Measurements from ENCODE around the gene JADE2.
A peak's percentile ranks its signal among the peaks of the same experiment; 100 is the strongest.

The JADE2 gene

DNA sequence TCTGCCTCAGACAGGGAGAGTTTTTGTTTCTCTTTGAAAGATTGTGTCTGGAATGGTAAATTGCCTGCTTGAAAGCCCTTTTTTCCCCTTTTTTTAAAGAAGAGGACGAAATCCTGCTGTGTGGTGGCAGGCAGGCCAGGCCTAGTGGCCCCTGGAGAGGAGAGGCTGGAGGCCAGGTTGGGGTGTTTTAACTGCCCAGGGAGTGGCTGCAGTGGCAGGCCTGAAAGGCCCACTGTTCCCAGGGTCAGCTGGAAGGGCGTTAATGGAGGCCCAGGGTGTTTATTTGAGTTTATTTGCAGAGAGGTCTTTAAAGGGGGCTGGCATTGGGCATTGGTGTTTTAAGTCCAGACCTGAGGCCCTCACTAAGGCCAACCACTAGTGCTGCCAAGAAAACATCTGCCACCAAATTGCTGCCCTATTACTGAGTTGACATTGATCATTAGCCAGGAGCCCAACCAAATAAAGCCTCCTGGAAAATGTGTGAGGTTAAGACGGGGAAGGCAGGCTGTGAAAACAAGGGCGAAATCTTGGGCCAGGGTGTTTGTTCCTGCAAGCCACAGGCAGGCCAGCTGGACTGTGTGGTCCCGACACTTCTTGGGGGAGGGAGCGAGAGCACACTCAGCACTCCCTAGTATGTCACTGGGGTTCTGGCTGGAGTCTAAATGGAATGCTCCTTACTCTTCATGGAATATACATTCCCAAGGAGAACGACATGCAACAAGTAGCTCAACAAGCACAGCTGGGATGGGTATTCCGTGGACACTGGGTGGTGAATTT, 5.0 kb downstream of the JADE2 start:
- DNase-seq, result no peak

DNA sequence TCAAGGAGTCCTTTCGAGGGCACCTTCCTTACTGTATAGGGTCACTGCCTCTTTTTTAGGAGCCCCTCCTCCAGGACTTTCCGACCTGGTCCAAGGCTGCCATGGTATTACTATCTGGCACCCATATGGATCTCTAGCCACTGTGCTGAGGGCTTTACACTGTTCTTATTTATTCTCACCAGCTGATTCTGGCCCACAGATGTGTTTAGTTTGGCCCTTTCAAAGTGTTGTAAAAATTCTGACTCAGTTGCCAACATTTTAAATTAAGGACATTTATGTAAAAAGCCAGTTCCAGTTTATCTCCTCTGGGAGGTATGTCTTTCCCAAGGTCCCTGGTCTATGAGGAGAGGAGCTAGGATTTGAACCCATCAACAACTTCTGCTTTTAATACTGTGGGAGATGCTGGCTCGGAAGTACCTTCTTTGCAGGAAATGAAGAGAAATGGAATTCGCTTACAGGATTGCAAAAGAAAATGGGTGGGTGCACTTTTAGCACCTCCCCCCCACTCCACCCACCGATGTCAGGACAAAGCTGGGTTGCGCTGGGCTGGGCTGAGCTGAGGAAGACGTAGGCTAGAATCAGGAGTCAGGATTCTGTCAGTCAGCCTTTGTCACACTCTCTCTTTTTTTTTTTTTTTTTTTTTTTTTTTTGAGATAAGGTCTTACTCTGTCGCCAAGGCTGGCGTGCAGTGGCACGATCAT, 7.8 kb downstream of the JADE2 start:
- no peak for DNase-seq

DNA sequence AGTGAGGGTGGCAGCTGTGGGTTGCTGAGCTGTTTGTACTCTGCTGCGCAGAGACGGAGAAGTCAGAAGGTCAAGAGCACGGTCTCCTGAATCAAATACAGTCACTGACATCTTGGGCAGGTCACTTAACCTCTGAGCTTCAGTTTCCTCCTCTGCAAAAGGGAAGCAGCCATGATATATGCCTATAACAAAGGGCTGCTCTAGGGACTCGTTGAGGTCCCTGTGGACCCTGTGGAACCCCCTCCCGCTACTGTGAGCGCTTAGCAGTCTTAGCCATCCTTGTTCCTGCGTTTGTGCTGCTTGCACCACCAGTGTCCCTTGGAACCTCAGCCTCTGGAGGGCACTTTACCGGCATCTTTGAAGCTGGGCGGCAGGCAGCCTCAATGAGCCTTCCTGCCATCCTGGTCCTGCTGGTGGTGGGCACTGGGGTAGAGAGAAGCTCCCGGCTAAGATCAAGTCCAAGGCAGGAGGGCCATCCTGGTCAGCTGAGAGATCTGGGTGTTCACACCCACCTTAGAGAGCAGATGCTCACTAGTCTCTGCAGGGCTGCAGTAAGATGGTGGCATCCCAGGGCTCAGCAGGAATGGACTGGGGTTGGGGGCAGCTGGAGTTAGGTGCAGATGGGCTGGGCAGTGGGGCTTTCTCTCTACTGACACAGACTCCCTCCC, 8.7 kb downstream of the JADE2 start:
- no peak for DNase-seq

DNA sequence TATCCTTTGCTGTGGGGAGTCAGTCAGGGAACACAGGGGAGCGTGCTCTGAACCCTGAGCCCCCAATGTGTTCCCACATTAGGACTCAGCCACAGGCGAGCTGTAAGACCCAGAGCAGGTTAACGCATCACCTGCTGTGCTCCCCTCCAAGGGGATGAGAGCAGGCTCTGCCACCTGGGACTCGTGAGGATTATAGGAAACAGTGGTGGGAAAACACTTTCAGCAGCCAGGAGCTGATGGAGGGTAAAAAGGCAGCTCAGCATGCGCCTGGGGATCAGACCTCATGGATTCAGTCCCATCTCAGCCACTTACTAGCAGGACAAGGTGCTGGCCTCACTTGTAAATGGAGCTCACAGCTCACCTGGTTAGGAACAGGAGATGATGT, 9.2 kb downstream of the JADE2 start:
- DNase-seq, result no peak

DNA sequence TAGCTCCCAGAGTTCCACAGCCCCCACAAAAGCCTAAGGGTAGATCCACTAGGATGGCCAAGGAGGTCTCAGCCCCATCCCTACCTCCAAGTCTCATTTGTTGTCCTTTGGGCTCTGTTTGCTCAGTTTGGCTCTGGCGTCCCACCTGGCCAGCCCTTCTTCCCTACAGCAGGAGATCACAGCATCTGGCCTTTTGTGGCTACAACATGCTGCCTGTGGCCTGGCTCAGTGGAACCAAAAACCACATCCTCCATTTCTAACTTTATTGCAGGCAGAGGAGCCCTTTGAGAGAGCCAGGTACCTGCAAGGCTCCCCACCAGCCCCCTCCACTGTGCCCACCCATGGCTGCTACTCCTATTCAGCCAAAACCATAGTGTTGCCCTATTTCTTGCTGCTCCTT, 11.4 kb downstream of the JADE2 start:
- DNase-seq, result no peak

DNA sequence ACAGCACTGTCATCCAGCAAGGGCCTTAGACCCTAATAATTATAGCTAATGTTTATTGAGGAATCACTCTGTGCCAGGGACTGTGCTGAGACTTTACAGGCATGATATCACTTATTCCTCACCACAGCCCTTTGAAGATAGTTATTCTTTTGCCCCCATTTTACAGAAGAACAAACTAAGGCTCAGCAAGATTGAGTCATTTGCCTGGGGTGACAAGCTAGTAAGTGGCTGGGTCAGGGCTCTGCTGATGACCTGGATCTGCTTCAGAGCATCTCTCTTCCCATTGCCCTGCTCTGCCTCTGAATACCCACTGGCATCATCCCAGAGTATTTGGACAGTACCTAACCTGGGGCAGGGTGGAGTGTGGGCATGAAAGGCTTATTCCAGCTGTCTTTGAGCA, 11.8 kb downstream of the JADE2 start:
- no peak for DNase-seq

DNA sequence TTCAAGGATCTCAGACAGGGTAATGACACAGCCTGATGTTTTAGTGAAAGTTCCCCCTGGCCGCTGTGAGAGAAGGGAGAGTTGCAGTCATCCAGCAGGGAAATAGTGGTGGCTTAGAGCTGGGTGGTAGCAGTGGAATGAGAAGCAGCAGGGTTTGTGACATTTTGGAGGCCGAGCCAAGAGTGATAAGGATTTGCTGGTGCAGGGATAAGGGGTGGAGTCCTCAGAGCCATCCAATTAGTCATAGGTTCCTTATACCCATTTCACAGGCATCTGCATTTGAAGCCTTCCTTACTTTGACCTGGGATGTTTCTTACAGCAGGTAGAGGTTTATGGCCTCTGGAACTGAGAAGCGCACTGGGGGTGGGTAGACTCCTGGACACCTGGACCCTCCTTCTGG, 12.8 kb downstream of the JADE2 start:
- DNase-seq, result no peak

DNA sequence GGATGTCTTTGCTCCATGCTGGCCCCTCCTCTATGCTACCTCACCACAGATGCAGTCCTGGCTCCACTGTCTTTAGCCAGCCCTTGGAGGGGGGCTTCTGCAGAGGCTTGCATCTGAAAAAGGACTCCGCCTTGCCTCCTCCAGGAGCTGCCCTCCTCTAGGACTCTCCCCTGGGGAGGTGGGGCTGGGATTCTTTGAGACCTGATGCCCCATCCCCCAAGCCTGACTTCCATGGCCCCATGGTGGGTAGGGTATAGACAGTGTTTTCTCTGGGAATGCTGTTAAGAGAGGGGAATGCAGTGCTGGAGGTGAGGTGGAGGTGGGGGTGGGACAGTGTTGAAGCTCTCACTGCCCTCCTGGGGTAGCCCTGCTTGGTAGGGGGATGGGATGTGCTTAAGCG, 14.3 kb downstream of the JADE2 start:
- DNase-seq, result no peak

DNA sequence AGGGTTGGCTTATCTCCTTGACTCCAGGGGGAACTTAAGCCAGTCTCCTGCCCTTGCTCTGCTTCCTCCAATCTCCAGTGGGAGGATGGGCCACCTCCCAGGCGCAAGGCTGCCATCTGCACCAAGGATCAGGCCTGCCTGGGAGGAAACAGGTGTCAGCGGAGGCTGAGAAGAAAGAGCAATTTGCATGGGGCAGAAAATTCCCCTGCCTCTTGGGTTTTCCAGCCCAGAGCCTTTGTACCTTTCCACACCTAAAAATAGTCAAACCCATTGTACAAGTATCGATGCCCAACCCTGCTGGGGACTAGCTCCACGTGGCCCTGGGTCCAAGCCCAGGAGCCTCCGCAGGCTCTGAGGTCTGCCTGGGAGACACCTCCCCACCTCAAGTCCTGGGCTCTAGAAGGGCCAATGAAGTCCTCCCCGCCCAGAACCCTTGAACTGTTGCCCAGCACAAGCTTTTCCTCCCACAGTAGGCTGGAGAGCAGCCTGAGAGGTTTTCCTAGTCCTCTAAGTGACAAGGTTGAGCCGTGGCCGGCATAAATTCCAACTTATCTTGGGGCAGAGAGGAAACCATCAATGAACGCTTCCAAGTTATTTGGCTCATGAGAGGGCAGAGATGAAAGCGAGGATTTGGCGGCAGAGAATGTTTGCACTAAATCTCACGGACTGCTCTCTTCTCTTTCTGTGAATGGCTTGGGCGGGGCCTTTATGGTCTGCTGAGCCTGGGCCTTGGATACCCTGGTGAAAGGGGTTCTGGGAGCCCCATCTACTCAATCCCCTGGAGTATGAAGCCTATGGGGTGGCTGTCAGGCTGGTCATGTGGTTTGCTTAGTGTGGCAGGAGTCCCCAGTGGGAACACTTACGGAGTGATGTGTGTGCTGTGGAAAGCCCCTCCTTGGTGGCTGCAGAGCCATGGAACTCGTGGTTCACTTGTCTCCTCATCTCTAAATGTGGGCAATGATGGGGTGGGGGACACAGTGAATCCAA, 15.6 kb downstream of the JADE2 start:
- no peak for DNase-seq

DNA sequence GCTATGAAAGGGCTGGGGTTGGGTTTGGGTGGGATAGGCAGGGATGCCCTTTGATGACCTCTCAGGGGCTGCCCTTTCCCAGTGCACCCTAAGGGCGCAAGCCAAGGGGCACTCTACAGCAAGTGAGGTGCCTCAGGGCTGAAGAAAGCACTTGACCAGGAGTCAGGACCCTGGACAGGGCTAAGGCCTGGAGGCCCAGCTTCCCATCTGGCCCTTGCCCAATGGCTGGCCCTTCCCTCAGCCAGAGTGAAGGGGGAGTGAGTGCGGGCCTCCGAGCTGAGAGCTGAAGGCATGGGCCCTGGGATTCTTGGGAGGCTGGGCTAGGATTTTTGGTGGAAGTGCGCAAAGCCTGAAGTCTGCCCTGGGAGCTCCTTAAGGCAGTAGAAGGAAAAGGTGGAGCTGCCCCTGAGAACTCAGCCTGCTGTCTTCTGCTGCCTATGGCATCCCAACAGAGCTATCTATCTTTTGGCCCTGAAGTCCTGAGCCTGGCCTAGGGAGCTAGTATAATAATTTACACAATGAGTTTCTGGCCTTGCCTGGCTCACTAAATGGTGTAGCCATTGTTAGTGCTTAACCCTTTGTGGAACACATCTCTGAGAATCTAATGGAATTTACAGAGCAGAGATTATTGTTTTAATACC, 16.4 kb downstream of the JADE2 start:
- no peak for DNase-seq

DNA sequence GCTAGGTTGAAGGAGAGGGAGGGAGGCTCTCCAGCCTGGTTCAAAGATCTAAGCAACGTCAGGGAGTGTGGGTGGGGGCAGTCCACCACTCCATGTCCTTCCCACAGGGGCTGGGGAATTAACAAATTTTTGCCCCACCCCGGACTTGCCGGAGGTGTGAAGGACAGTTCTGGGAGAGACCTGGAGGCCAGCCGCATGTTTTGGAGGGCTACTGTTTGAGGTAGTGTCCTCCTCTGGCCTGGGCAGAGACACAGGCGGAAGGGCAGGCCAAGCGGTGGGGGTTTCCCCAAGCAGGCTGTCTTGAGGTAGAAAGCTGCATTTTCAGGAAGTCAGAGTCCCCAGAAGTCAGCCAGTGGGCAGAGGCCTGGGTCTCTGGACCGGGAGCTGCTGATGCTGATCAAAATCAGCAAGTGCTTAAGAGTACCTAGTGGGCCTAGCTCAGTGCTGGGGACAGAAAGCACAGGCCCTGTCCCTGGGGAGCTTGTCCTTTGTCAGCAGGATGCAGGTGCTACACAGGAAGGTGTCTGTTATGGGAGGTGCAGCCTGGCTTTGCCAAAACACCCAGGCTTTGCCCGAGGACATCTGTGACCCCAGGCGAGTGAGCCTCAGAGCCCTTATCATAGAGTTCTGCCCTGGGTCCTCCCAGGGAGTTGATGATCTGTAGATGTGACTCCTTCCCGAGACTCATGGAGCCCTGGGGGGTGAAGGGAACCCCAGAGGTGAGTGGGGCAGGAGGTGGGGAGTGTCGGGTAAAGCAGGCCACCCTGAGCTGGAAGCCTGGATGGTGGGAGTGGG, 18.5 kb downstream of the JADE2 start:
- peak; percentile 31 for DNase-seq

DNA sequence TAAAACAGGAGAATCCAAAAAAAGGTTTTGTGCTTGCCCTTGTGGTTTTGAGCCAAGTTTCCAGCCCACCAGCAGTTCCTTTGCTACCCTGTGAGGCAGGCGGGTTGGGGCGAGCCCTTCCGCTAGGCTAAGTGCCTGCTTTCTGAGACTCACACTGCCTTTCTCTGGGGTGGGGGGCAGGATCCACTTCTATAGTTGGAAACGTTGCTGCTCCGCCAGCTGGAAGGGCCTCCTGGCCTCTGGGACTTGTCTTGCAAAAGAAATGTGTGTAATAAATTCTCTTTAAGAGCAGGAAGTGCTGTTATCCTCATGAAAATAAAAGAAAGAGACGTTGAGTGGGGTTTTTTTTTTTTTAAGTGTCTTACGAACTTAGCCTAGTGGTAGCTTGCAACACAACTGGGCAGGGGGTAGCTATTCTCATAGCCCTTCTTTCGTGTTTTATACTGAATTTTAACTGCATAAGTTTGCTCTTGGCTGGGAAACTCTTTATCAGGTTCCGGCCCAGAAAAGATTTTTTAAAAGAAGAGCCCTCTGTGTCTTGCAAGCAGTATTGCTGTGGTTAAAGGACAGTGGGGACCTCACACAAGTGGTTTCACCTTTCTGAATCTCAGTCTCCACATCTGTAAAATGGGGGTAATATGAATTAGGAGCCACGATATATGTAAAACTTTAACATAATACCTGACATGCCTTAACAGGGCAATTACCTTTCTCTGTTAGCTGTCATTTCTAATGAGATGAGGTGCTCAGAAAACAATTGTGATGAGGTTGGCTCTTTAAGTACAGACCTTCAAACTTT, 19.8 kb downstream of the JADE2 start:
- peak; percentile 34 for DNase-seq

DNA sequence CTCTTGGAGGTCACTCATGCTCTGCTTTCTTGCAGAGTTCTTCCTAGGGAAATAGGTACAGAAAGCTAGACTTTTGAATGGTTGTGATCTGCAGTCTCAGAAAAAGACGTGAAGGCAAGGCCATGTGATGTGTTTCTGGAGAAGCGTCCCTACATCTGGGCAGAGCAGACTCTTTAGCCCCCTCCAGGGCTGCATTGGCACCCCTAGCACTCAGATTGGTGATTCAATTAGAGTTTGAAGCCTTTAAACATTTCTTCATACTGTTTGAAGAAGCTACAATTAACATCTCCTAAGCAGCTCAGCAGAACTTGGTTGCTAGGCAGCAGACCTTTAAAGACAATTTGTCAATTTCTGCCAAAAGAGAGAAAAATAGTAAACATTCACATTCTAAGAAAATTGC, 21.6 kb downstream of the JADE2 start:
- no peak for DNase-seq

DNA sequence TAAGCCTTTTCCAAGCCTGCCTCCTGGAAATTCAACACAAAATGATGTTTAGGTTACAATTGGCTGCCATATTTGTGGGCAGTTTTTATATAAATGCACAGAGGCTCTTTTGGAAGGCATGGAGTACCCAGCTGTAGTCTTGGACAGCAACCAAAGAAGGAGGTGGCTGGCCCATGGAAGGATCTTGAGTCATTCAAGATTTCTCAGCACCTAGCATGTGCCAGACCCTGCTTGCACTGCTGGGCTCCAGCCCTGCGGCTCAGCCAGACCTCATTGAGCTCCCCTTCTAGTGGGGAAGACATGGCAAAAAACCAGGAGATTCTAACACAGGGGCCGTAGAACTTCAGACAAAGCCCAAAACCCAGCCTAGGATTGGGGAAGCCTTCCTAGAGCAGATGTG, 22.1 kb downstream of the JADE2 start:
- no peak for DNase-seq

DNA sequence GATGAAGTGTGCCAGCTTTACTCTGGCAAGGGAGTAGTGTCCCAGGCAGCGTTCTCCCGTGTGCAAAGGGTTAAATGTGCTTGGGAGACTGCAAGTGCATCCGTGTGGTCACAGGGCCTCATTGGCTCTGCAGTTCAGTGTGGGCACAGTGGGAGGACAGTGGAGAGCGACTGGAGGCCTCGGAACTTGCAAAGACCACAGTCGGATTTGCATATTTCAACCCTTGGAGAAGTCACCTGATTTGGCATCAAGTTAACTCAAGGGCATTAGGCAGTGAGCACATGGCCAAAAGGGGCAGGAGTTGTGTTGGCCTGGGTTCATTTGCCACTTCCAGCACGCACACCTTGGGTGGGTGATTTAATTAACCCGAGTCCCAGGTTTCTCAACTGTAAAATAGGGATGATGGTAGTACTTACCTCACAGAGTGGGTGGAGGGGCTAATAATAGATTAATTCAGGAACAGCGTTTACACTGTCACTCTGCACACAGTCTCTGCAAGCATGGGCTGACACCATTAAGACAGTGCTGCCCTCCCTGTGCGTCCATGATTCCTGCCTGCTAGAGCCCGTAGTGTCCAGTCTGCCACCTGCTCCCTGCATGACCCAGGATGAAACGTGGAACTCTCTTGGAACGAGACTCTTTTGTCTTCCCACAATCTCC, 22.7 kb downstream of the JADE2 start:
- no peak for DNase-seq

DNA sequence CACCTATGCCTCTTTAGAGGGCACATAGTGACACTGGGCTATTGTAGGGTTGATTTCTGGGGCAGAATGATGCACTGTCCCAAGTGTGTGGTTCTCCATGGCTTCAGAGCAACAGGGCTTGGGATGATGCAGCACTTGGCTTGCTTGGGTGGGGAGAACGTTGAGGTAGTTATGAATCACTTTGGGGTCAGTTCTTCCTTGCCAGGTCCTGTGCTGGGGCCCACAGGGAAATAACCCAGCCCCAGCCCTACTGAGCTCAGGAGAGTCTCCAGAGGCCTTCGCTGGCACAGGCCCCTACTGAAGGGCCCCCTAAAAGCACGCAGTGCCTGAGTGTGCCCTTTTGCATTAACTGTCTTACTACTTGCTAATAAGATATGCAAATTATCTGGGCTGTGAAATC, 24.2 kb downstream of the JADE2 start:
- no peak for DNase-seq

DNA sequence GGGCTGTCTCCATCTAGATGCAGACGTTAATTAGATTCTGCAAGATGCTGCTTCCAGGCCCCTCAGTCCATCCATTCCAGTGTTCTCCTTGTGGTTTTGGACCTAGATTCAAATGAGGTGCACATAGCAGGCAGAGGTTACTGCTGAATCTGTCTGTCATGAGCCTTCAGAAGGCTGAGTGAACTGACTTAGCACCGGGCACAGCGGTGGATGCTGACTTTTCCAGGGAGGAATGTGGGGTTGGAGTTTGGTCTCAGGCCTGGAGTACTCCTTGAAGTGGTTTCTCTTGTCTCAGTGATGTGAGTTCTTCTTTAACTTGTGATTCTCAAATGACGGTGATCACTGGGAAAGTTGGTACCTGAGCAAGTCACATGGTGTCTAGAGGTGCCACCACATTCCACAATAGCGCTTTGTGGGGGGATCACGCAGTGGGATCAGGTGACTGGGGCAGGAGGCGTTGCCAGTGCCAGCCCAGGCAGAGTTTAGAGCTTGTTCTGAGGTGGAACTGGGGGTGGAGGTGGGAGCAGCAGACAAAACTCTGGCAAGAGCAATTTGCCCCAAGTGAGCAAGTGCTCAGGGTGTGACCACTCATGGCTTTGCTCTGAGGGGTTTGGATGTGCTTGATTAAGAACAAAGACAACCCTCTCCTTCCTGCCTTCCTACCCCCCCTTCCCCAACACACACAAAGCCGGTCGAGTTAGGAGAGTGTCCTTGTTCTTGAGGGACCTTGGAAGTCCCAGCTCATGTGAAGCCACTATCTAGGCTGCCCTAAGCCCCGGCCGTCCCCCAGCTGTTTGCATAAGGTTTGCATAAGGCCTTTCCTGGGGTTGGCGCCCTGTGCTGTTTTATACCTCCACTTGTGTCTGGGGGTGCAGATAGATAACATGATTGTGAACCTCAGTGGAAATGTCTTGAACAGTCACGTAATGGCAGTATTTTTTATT, 25.1 kb downstream of the JADE2 start:
- DNase-seq, result no peak

DNA sequence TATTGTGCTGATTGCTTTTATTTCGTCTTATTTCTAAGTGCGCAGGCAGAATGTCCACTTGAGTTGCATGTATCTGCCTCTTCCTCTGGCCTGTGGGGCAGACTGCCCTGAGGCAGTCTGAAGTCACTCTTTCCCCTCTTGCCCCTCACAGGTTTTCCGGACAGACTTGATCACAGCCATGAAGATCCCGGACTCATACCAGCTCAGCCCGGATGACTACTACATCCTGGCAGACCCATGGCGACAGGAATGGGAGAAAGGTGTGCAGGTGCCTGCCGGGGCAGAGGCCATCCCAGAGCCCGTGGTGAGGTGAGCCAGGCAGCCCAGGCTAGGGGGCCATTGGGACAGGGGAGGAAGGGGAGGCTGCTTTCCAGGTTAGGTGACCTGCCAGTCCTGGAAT, 26.4 kb downstream of the JADE2 start:
- no peak for DNase-seq

DNA sequence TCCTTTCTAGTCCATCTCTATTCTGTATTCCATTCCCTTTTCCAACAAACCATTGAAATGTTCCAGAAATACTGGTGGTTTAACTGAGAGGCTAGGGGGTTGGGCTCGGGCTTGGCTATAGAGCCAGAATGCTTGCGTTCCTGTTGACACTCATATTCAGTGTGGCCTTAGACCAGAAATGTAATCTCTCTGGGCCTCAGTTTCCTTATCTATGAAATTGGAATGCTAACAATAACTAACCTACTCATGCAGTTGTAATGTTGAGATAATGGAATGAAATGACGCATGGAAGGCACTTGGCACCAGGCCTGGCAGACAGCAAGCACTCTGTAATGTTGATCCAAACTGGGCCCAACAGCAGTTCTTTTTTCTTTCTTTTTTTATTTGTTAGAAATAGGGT, 26.8 kb downstream of the JADE2 start:
- DNase-seq, result no peak
